OCI-LY3 (cell line): ENCODE results near the gene MYLK.

ENCODE experiments used
- CTCF ChIP-seq: fragments of 200-600, 300-600 bp; sonication (generic); IDR thresholded peaks from 2 replicates; pipeline ENCODE4 v1.5.1; 2014; ENCODE audit warnings: antibody characterized with exemption, low read length, low read depth
- EZH2phosphoT487 ChIP-seq: fragments of 200-600 bp; shearing (Covaris generic); IDR thresholded peaks from 2 replicates; pipeline ENCODE4 v1.6.1; 2018; ENCODE audit warnings: antibody characterized with exemption, mixed run types, low read depth

DNA sequence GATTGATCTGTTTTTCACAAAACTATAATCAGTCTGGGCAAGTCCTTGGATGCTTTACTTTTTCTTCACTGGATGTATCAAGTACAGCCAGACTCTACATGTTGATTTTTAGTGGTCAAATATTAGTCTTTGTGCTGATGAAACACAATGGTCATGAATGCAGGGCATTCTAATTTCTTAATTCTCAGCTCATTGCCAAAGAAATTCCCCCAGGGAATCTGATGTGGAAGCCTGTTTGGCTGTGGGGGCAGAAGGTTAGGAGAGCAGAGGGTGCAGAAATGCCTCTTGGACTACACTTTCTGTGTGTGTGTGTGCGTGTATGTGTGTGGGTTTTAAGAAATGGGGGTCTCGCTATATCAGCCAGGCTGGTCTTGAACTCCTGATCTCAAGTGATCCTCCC lies 250.6 kb downstream of the MYLK start:
- TF ChIP-seq CTCF (no peak), EZH2phosphoT487 (no peak)
